Smooth muscle cell (in vitro differentiated cells): ENCODE measurements around the gene PRKCG. TPM values are rescaled to one million over a fixed set of nuclear protein-coding genes. Genes with fewer than 3 reads are reported as not detected.
A peak's percentile ranks its signal among the peaks of the same experiment; 100 is the strongest.

Source experiments
- DNase-seq: peaks from one replicate; lab custom pipeline; 2025; ENCODE audit not compliant: unreplicated experiment; lab: John Stamatoyannopoulos, UW
- H2AFZ ChIP-seq: fragments of 200-600 bp; sonication (generic); 2 replicates; pipeline ENCODE4 v1.6.0; 2016; ENCODE audit warnings: antibody characterized with exemption, low read depth, mild to moderate bottlenecking
- H3F3A ChIP-seq: fragments of 200-600 bp; sonication (generic); 2 replicates; pipeline ENCODE4 v1.6.0; 2017; ENCODE audit warnings: antibody characterized with exemption, low read depth
- H3K27ac ChIP-seq: fragments of 200-600 bp; sonication (generic); 2 replicates; pipeline ENCODE4 v1.5.1; 2016; ENCODE audit warnings: low read depth, mild to moderate bottlenecking
- H3K27me3 ChIP-seq: fragments of 200-600 bp; sonication (generic); 2 replicates; pipeline ENCODE4 v1.6.1; 2016; ENCODE audit warnings: low read depth, mild to moderate bottlenecking
- H3K36me3 ChIP-seq: fragments of 200-600 bp; sonication (generic); 2 replicates; pipeline ENCODE4 v1.5.1; 2016; ENCODE audit warnings: low read depth
- H3K4me1 ChIP-seq: fragments of 200-600 bp; sonication (generic); 2 replicates; pipeline ENCODE4 v1.5.1; 2016; ENCODE audit warnings: low read depth
- H3K4me2 ChIP-seq: fragments of 200-600 bp; sonication (generic); 2 replicates; pipeline ENCODE4 v1.6.0; 2016; ENCODE audit warnings: mild to moderate bottlenecking
- H3K4me3 ChIP-seq: fragments of 200-600 bp; sonication (generic); 2 replicates; pipeline ENCODE4 v1.5.1; 2016; ENCODE audit warnings: mild to moderate bottlenecking
- H3K79me2 ChIP-seq: fragments of 200-600 bp; sonication (generic); 2 replicates; pipeline ENCODE4 v1.6.0; 2016; ENCODE audit warnings: low read depth, mild to moderate bottlenecking
- H3K9ac ChIP-seq: fragments of 200-600 bp; sonication (generic); 2 replicates; pipeline ENCODE4 v1.6.0; 2016; ENCODE audit warnings: low read depth
- H3K9me3 ChIP-seq: fragments of 200-600 bp; sonication (generic); replicated peaks from 2 replicates; pipeline ENCODE4 v1.5.1; 2016; ENCODE audit warnings: low read depth
- H4K20me1 ChIP-seq: fragments of 200-600 bp; sonication (generic); 2 replicates; pipeline ENCODE4 v1.6.0; 2016; ENCODE audit warnings: low read depth
- WGBS: methylation state at CpG from one replicate; pipeline ENCODE4 v1.1.7; 2016; ENCODE audit warnings: low lambda C conversion rate; 5-methylcytosine and 5-hydroxymethylcytosine counted together
- polyA plus RNA-seq: library from polyadenylated mRNA; unstranded; fragments of >200 nt; fragmentation: Nextera tagmentation; extraction: Ambion mirVana; gene quantifications from 2 replicates; pipeline ENCODE4 v1.2.1, GENCODE V29; 2016
- total RNA-seq: library from RNA; depleted of rRNA; stranded (reverse); fragments of >200 nt; gene quantifications from 2 replicates; pipeline ENCODE4 v1.2.3, GENCODE V29; 2014
- TF ChIP-seq, protein P1 (sequence below): fragments of 200-600 bp; sonication (generic); IDR thresholded peaks from 2 replicates; pipeline ENCODE4 v1.5.1; 2017; ENCODE audit warnings: borderline replicate concordance, mild to moderate bottlenecking, antibody characterized with exemption; ENCODE audit not compliant: insufficient read depth, poor library complexity, severe bottlenecking

Gene PRKCG
- total and polyA plus RNA-seq, 2 experiments from 2014 or later = 0.51 TPM; not detected in 1

GRCh38 chr19:53864308-53864836 lies 17.6 kb upstream of the PRKCG start:
- peaks cover 5% of the 10 kb centered on the region for H3K4me1 ChIP-seq
- H3K4me3 ChIP-seq = no peak overlapping the region
- no peaks in the 10 kb centered on the region for H3F3A ChIP-seq
- H3K9ac ChIP-seq = no peak overlapping the region
- peaks cover 15% of the 10 kb centered on the region for H3K79me2 ChIP-seq
- H3K27ac ChIP-seq = no peak overlapping the region
- peaks cover under 1% of the 10 kb centered on the region for H4K20me1 ChIP-seq
- no peaks in the 10 kb centered on the region for H3K9me3 ChIP-seq
- 92% methylated on average over 6 of the region's 6 CpGs for WGBS
- H3K27me3 ChIP-seq = no peaks in the 10 kb centered on the region
- no peaks in the 10 kb centered on the region for H3K36me3 ChIP-seq
- H2AFZ ChIP-seq = no peak overlapping the region
- TF ChIP-seq, protein P1, sequence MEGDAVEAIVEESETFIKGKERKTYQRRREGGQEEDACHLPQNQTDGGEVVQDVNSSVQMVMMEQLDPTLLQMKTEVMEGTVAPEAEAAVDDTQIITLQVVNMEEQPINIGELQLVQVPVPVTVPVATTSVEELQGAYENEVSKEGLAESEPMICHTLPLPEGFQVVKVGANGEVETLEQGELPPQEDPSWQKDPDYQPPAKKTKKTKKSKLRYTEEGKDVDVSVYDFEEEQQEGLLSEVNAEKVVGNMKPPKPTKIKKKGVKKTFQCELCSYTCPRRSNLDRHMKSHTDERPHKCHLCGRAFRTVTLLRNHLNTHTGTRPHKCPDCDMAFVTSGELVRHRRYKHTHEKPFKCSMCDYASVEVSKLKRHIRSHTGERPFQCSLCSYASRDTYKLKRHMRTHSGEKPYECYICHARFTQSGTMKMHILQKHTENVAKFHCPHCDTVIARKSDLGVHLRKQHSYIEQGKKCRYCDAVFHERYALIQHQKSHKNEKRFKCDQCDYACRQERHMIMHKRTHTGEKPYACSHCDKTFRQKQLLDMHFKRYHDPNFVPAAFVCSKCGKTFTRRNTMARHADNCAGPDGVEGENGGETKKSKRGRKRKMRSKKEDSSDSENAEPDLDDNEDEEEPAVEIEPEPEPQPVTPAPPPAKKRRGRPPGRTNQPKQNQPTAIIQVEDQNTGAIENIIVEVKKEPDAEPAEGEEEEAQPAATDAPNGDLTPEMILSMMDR = no peak
- no peak overlapping the region for H3K4me2 ChIP-seq
- DNase-seq = no peak

DNA sequence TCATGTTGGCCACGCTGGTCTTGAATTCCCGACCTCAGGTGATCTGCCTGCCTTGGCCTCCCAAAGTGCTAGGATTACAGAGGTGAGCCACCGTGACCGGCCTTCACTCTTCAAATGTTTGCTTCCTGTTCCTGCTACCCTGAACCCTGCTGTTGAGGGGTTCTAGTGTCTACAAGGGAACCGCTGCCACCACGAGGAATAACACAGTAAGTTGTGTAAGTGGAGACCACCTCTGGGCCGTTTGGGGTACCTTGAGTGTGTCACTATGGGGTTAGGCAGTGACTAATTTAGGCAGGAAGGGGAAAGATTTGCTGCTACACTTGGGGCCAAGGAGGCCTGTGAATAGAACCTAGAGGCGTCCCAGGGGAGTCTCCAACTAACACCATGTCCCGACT lies 16.5 kb upstream of the PRKCG start:
- Histone ChIP-seq H3F3A (no peaks in the 10 kb centered on the region), H3K9me3 (no peaks in the 10 kb centered on the region), H3K79me2 (peaks cover 21% of the 10 kb centered on the region), H3K27me3 (no peaks in the 10 kb centered on the region), H3K27ac (peak overlapping the region; percentile 100), H3K36me3 (no peaks in the 10 kb centered on the region), H3K9ac (peak overlapping the region; percentile 100), H4K20me1 (peaks cover 11% of the 10 kb centered on the region), H3K4me3 (peak overlapping the region; percentile 58), H3K4me1 (peaks cover 8% of the 10 kb centered on the region), H2AFZ (no peak overlapping the region), H3K4me2 (peak overlapping the region; percentile 89)
- DNase-seq = no peak
- TF ChIP-seq, protein P1 = no peak
- 85% methylated on average over 8 of the region's 9 CpGs for WGBS

GRCh38 chr19:53865918-53866864 lies 15.8 kb upstream of the PRKCG start:
- Histone ChIP-seq H3K4me1 (peaks cover 10% of the 10 kb centered on the region), H3K79me2 (peaks cover 28% of the 10 kb centered on the region), H4K20me1 (peaks cover 18% of the 10 kb centered on the region), H3K36me3 (no peaks in the 10 kb centered on the region), H3K9ac (peak overlapping the region; percentile 100), H3K4me2 (peak overlapping the region; percentile 89), H2AFZ (no peak overlapping the region), H3K27me3 (no peaks in the 10 kb centered on the region), H3K27ac (peak overlapping the region; percentile 100), H3K9me3 (no peaks in the 10 kb centered on the region), H3F3A (peaks cover 3% of the 10 kb centered on the region), H3K4me3 (peak overlapping the region; percentile 58)
- 2% methylated on average over 40 of the region's 50 CpGs for WGBS
- TF ChIP-seq, protein P1 = no peak
- DNase-seq = peak; percentile 38
